Thoracic aorta (tissue), 2 donors: Measurements from ENCODE around the gene NDRG3. TPM values are rescaled to one million over a fixed set of nuclear protein-coding genes. Genes with fewer than 3 reads are reported as not detected.

ENCODE experiments used
- ATAC-seq: fragments of 150-250 bp; one replicate; pipeline ENCODE4 v1.8.0; 2017; ENCODE audit warnings: low read depth; ENCODE audit not compliant: insufficient number of reproducible peaks, low FRiP score
- DNase-seq: peaks from one replicate; pipeline ENCODE4 v3.0.0-alpha.2; 2020; ENCODE audit warnings: low spot score
- H3K27ac ChIP-seq, 2 donors: fragments of 200-600 bp; sonication (generic); 1 replicate in 1 of 2; 2 replicates in 1 of 2; pipeline ENCODE4 v1.5.1; 2016; ENCODE audit warnings: mild to moderate bottlenecking in 2 of 2, moderate library complexity in 2 of 2
- H3K27me3 ChIP-seq: fragments of 200-600 bp; sonication (generic); replicated peaks from 2 replicates; pipeline ENCODE4 v1.6.0; 2016; ENCODE audit warnings: mild to moderate bottlenecking; ENCODE audit not compliant: insufficient read depth
- H3K36me3 ChIP-seq: fragments of 200-600 bp; sonication (generic); one replicate; pipeline ENCODE4 v1.5.1; 2016
- H3K4me1 ChIP-seq, 2 donors: fragments of 200-600 bp; sonication (generic); 1 replicate in 1 of 2; 2 replicates in 1 of 2; pipeline versions ENCODE4 v1.5.1 to v1.6.0; 2016; ENCODE audit warnings: low read depth in 2 of 2, mild to moderate bottlenecking in 1 of 2; ENCODE audit not compliant: control insufficient read depth in 1 of 2
- H3K4me3 ChIP-seq: fragments of 200-600 bp; sonication (generic); 2 replicates; pipeline ENCODE4 v1.5.1; 2016; ENCODE audit warnings: mild to moderate bottlenecking
- H3K9me3 ChIP-seq: fragments of 200-600 bp; sonication (generic); 2 replicates; pipeline ENCODE4 v1.5.1; 2016
- total RNA-seq, 2 donors: library from RNA; depleted of rRNA; stranded (reverse); fragments of >200 nt; gene quantifications; one replicate each; pipeline versions ENCODE4 v1.1.0 to v1.2.3, GENCODE V29; 2016
- TF ChIP-seq, protein P1 (sequence below): fragments of 200-600 bp; sonication (generic); IDR thresholded peaks from one replicate; pipeline ENCODE4 v1.5.1; 2019; ENCODE audit warnings: antibody characterized with exemption

NDRG3 gene
- total RNA-seq, 2 donors from 2014 or later = 50.9 to 57.7 TPM

DNA sequence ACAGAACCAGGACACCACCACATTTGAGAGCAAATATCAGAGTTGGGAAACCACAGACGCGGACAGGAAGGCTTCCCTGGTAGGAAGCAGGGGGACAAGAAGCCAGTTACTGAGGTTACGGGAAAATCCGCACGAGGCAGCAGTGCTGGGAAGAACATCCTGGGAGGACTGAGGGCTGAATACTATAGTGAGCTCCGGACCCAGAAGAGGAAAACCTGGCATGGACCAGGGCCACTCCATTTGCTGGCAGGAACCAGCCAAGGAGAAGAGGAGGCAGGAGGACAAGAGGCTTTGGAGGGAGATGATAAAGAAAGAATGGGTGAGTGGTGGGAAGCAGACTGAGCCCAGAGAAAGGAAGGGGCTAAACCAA lies 33.8 kb upstream of the NDRG3 start:
- ATAC-seq (no peak), DNase-seq (no peak)
- Histone ChIP-seq H3K9me3 (no peaks in the 10 kb centered on the region), H3K27ac (no peak overlapping the region), H3K4me3 (no peak overlapping the region), H3K27me3 (no peaks in the 10 kb centered on the region), H3K36me3 (peaks cover 16% of the 10 kb centered on the region), H3K4me1 (peaks cover 0 to 10% of the 10 kb centered on the region in 2 donors)
- TF ChIP-seq, protein P1, sequence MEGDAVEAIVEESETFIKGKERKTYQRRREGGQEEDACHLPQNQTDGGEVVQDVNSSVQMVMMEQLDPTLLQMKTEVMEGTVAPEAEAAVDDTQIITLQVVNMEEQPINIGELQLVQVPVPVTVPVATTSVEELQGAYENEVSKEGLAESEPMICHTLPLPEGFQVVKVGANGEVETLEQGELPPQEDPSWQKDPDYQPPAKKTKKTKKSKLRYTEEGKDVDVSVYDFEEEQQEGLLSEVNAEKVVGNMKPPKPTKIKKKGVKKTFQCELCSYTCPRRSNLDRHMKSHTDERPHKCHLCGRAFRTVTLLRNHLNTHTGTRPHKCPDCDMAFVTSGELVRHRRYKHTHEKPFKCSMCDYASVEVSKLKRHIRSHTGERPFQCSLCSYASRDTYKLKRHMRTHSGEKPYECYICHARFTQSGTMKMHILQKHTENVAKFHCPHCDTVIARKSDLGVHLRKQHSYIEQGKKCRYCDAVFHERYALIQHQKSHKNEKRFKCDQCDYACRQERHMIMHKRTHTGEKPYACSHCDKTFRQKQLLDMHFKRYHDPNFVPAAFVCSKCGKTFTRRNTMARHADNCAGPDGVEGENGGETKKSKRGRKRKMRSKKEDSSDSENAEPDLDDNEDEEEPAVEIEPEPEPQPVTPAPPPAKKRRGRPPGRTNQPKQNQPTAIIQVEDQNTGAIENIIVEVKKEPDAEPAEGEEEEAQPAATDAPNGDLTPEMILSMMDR = no peak

GRCh38 chr20:36778831-36779655 lies 33.2 kb upstream of the NDRG3 start:
- H3K36me3 ChIP-seq = peaks cover 11% of the 10 kb centered on the region
- TF ChIP-seq, protein P1 = no peak
- no peak overlapping the region for H3K27ac ChIP-seq
- ATAC-seq (no peak), DNase-seq (no peak)
- H3K27me3 ChIP-seq = no peaks in the 10 kb centered on the region
- no peaks in the 10 kb centered on the region for H3K9me3 ChIP-seq
- H3K4me3 ChIP-seq = no peak overlapping the region
- H3K4me1 ChIP-seq = peaks cover 0 to 15% of the 10 kb centered on the region in 2 donors

- no peaks in the 10 kb centered on the region for H3K9me3 ChIP-seq
- TF ChIP-seq, protein P1 = no peak
- DNase-seq (no peak), ATAC-seq (no peak)
- H3K27me3 ChIP-seq = no peaks in the 10 kb centered on the region
- no peak overlapping the region for H3K4me3 ChIP-seq
- H3K36me3 ChIP-seq = peaks cover 5% of the 10 kb centered on the region
- H3K4me1 ChIP-seq = peaks cover 3 to 22% of the 10 kb centered on the region in 2 donors
- no peak overlapping the region for H3K27ac ChIP-seq
These were observed 31.7 kb upstream of the NDRG3 start for GRCh38 chr20:36777576-36777975.

- TF ChIP-seq, protein P1 = no peak
- no peak overlapping the region for H3K27ac ChIP-seq
- no peak overlapping the region for H3K4me3 ChIP-seq
- H3K36me3 ChIP-seq = peaks cover 1% of the 10 kb centered on the region
- no peaks in the 10 kb centered on the region for H3K27me3 ChIP-seq
- H3K9me3 ChIP-seq = no peaks in the 10 kb centered on the region
- no peak for DNase-seq
- peaks cover 3 to 23% of the 10 kb centered on the region in 2 donors for H3K4me1 ChIP-seq
- ATAC-seq = no peak
These were observed 31.3 kb upstream of the NDRG3 start for GRCh38 chr20:36777167-36777566.

DNA sequence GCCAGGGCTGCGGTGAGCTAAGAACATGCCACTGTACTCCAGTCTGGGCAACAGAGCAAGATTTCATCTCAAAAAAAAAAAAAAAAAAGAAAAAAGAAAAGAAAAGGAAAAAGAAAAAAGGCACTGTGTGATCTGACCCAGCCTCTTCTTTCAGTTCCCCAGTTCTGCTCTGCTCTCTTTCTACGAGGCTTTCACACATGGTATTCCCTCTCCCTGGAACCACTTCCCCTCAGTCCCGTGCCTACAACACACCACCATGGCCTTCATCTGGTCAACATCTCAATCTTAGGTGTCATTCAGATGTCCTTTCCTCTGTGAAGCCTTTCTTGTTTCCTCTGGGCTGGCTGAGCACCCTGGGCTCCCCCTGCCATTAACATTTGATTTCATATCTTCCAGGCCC lies 29.9 kb upstream of the NDRG3 start:
- H3K4me3 ChIP-seq = no peak overlapping the region
- H3K4me1 ChIP-seq = peaks cover 3 to 23% of the 10 kb centered on the region in 2 donors
- no peaks in the 10 kb centered on the region for H3K9me3 ChIP-seq
- ATAC-seq (no peak), DNase-seq (no peak)
- H3K27ac ChIP-seq = peak overlapping the region in 1 of 2 donors; percentile 96
- TF ChIP-seq, protein P1 = no peak
- H3K36me3 ChIP-seq = no peaks in the 10 kb centered on the region
- H3K27me3 ChIP-seq = no peaks in the 10 kb centered on the region
